IPS-NIHi7 (cell line): ENCODE data around the gene OTOA.
"Not testable (repeated sequence)": the region's sequence is repeated elsewhere in the genome, so short reads cannot be mapped to it uniquely, and the experiment has no call there.

Experiments
- DNase-seq: peaks from one replicate; pipeline ENCODE4 v3.0.0; 2012; ENCODE audit warnings: mixed read lengths; ENCODE audit errors: extremely low spot score

Gene OTOA

GRCh38 chr16:21720533-21720932, 56.8 kb downstream of the OTOA start:
- DNase-seq: no peak

- no peak for DNase-seq
These were observed 59.1 kb downstream of the OTOA start for GRCh38 chr16:21722771-21723455.

GRCh38 chr16:21723532-21723931, 59.8 kb downstream of the OTOA start:
- no peak for DNase-seq

- DNase-seq: no peak
These were observed 63.6 kb downstream of the OTOA start for GRCh38 chr16:21727344-21727743.

- not testable (repeated sequence) for DNase-seq
These were observed 67.5 kb downstream of the OTOA start for GRCh38 chr16:21731233-21731632.

GRCh38 chr16:21740637-21741036, 76.9 kb downstream of the OTOA start:
- not testable (repeated sequence) for DNase-seq

- not testable (repeated sequence) for DNase-seq
These were observed 92.7 kb downstream of the OTOA start for GRCh38 chr16:21756192-21757079.

- not testable (repeated sequence) for DNase-seq
These were observed 93.4 kb downstream of the OTOA start for GRCh38 chr16:21757080-21757671.

GRCh38 chr16:21768280-21768679, 104.5 kb downstream of the OTOA start:
- not testable (repeated sequence) for DNase-seq

- DNase-seq: not testable (repeated sequence)
These were observed 105.0 kb downstream of the OTOA start for GRCh38 chr16:21768810-21769209.

GRCh38 chr16:21769284-21769683, 105.5 kb downstream of the OTOA start:
- not testable (repeated sequence) for DNase-seq

- DNase-seq: not testable (repeated sequence)
These were observed 106.8 kb downstream of the OTOA start for GRCh38 chr16:21770584-21770983.

- not testable (repeated sequence) for DNase-seq
These were observed 108.9 kb downstream of the OTOA start for GRCh38 chr16:21772547-21773206.

GRCh38 chr16:21773207-21773553, 109.4 kb downstream of the OTOA start:
- DNase-seq: peak; percentile 1

- DNase-seq: not testable (repeated sequence)
These were observed 116.8 kb downstream of the OTOA start for GRCh38 chr16:21780525-21780924.

GRCh38 chr16:21790506-21790905, 126.7 kb downstream of the OTOA start:
- DNase-seq: not testable (repeated sequence)

- DNase-seq: not testable (repeated sequence)
These were observed 129.5 kb downstream of the OTOA start for GRCh38 chr16:21793310-21793709.

- not testable (repeated sequence) for DNase-seq
These were observed 134.8 kb downstream of the OTOA start for GRCh38 chr16:21798601-21799000.

- DNase-seq: not testable (repeated sequence)
These were observed 138.0 kb downstream of the OTOA start for GRCh38 chr16:21801538-21802374.

GRCh38 chr16:21802375-21802663, 138.6 kb downstream of the OTOA start:
- not testable (repeated sequence) for DNase-seq
